ENCODE data around the gene TBX10. TPM values are rescaled to one million over a fixed set of nuclear protein-coding genes. Genes with fewer than 3 reads are reported as not detected.
"Not testable (repeated sequence)": the region's sequence is repeated elsewhere in the genome, so short reads cannot be mapped to it uniquely, and the experiment has no call there.

Gene TBX10
- total RNA-seq, 2 donors from 2014 or later = not detected

DNA sequence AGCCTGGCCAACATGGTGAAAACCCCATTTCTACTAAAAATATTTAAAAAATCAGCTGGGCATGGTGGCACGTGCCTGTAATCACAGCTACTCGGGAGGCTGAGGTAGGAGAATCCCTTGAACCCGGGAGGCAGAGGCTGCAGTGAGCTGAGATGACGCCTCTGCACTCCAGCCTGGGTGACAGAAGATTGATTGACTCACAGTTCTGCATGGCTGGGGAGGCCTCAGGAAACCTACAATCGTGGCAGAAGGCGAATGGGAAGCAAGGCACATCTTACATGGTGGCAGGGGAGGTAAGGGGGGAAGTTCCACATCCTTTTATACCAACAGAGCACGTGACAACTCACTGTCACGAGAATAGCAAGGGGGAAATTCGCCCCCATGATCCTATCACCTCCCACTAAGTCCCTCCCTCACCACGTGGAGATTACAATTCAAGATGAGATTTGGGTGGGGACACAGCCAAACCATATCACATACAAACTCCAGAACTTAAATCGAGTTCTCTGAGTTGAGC lies 50.6 kb downstream of the TBX10 start:
- H3K36me3 Mint-ChIP-seq = peaks cover 20% of the 10 kb centered on the region
- not testable (repeated sequence) for H3K9me3 Mint-ChIP-seq; DNase-seq (ENCODE audit: low spot score); ATAC-seq; H3K27ac Mint-ChIP-seq; H3K27me3 Mint-ChIP-seq; H3K4me3 Mint-ChIP-seq
- peaks cover 32 to 33% of the 10 kb centered on the region in 2 donors for H3K4me1 Mint-ChIP-seq (ENCODE audit: low read depth in 2 of 2)

DNA sequence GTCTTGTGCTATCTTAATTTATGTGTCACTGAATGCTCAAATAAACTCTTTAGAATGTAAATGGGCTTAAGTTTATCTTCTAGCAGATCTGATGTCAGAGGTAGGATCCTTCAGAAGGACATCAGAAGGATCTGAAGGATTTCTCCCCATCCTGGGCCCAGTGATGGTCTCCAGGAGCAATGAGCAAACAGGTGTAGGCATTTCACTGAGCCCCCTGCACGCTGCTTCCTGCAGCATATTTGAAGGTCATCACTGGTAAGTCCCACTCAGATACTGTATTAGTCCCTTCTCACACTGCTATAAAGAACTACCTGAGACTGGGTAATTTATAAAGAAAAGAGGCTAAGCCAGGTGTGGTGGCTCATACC lies 51.4 kb downstream of the TBX10 start:
- Mint-ChIP-seq H3K4me3 (no peak overlapping the region), H3K27ac (no peak overlapping the region), H3K9me3 (no peaks in the 10 kb centered on the region), H3K27me3 (no peaks in the 10 kb centered on the region), H3K36me3 (peaks cover 20% of the 10 kb centered on the region), H3K4me1 (ENCODE audit: low read depth in 2 of 2) (peaks cover 36 to 37% of the 10 kb centered on the region in 2 donors)
- ATAC-seq (no peak), DNase-seq (ENCODE audit: low spot score) (no peak)

- Mint-ChIP-seq H3K27ac (peak overlapping the region; percentile 52 to 58), H3K4me3 (no peak overlapping the region), H3K36me3 (peaks cover 20% of the 10 kb centered on the region), H3K9me3 (no peaks in the 10 kb centered on the region), H3K4me1 (ENCODE audit: low read depth in 2 of 2) (peaks cover 46 to 50% of the 10 kb centered on the region in 2 donors), H3K27me3 (no peaks in the 10 kb centered on the region)
- no peak for DNase-seq (ENCODE audit: low spot score)
- ATAC-seq = no peak
These were observed 52.9 kb downstream of the TBX10 start for GRCh38 chr11:67586568-67587250.

- H3K27ac Mint-ChIP-seq = peak overlapping the region; percentile 52 to 58
- H3K4me1 Mint-ChIP-seq (ENCODE audit: low read depth in 2 of 2) = peaks cover 46 to 50% of the 10 kb centered on the region in 2 donors
- H3K36me3 Mint-ChIP-seq = peaks cover 20% of the 10 kb centered on the region
- DNase-seq (ENCODE audit: low spot score) = no peak
- ATAC-seq = no peak
- H3K9me3 Mint-ChIP-seq = no peaks in the 10 kb centered on the region
- no peaks in the 10 kb centered on the region for H3K27me3 Mint-ChIP-seq
- peak overlapping the region; percentile 73 for H3K4me3 Mint-ChIP-seq
These were observed 53.7 kb downstream of the TBX10 start for GRCh38 chr11:67585911-67586310.

GRCh38 chr11:67584881-67585873 lies 54.4 kb downstream of the TBX10 start:
- Mint-ChIP-seq H3K36me3 (peaks cover 20% of the 10 kb centered on the region), H3K9me3 (no peaks in the 10 kb centered on the region), H3K27ac (peak overlapping the region; percentile 52 to 58), H3K4me3 (peak overlapping the region; percentile 73), H3K27me3 (no peaks in the 10 kb centered on the region), H3K4me1 (ENCODE audit: low read depth in 2 of 2) (peaks cover 51 to 55% of the 10 kb centered on the region in 2 donors)
- no peak for ATAC-seq
- no peak for DNase-seq (ENCODE audit: low spot score)

DNA sequence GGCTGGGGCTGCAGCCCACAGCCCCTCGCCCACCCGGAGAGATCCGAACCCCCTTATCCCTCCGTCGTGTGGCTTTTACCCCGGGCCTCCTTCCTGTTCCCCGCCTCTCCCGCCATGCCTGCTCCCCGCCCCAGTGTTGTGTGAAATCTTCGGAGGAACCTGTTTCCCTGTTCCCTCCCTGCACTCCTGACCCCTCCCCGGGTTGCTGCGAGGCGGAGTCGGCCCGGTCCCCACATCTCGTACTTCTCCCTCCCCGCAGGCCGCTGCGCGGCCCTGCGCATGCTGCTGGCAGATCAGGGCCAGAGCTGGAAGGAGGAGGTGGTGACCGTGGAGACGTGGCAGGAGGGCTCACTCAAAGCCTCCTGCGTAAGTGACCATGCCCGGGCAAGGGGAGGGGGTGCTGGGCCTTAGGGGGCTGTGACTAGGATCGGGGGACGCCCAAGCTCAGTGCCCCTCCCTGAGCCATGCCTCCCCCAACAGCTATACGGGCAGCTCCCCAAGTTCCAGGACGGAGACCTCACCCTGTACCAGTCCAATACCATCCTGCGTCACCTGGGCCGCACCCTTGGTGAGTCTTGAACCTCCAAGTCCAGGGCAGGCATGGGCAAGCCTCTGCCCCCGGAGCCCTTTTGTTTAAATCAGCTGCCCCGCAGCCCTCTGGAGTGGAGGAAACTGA lies 55.2 kb downstream of the TBX10 start:
- H3K4me3 Mint-ChIP-seq = peak overlapping the region; percentile 73
- H3K27me3 Mint-ChIP-seq = no peaks in the 10 kb centered on the region
- H3K36me3 Mint-ChIP-seq = peaks cover 20% of the 10 kb centered on the region
- H3K27ac Mint-ChIP-seq = peak overlapping the region; percentile 52 to 58
- H3K4me1 Mint-ChIP-seq (ENCODE audit: low read depth in 2 of 2) = peaks cover 58 to 63% of the 10 kb centered on the region in 2 donors
- peak; percentile 2 to 34 for ATAC-seq
- no peaks in the 10 kb centered on the region for H3K9me3 Mint-ChIP-seq
- no peak for DNase-seq (ENCODE audit: low spot score)

DNA sequence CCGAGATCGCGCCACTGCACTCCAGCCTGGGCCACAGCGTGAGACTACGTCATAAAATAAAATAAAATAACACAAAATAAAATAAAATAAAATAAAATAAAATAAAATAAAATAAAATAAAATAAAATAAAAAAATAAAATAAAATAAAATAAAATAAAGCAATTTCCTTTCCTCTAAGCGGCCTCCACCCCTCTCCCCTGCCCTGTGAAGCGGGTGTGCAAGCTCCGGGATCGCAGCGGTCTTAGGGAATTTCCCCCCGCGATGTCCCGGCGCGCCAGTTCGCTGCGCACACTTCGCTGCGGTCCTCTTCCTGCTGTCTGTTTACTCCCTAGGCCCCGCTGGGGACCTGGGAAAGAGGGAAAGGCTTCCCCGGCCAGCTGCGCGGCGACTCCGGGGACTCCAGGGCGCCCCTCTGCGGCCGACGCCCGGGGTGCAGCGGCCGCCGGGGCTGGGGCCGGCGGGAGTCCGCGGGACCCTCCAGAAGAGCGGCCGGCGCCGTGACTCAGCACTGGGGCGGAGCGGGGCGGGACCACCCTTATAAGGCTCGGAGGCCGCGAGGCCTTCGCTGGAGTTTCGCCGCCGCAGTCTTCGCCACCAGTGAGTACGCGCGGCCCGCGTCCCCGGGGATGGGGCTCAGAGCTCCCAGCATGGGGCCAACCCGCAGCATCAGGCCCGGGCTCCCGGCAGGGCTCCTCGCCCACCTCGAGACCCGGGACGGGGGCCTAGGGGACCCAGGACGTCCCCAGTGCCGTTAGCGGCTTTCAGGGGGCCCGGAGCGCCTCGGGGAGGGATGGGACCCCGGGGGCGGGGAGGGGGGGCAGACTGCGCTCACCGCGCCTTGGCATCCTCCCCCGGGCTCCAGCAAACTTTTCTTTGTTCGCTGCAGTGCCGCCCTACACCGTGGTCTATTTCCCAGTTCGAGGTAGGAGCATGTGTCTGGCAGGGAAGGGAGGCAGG lies 56.0 kb downstream of the TBX10 start, which contains the start of gene GSTP1:
Gene GSTP1 (plus strand): TSS at position 566 of the 958 bp plus-strand sequence. CDS start 32 bp downstream, at position 598.
- Mint-ChIP-seq H3K4me3 (peak within 1 kb of the TSS; percentile 92), H3K36me3 (peaks cover 20% of the 10 kb centered on the region), H3K27me3 (no peaks in the 10 kb centered on the region), H3K27ac (peak within 1 kb of the TSS; percentile 58 to 78), H3K4me1 (ENCODE audit: low read depth in 2 of 2) (peaks cover 62 to 68% of the 10 kb centered on the region in 2 donors), H3K9me3 (no peaks in the 10 kb centered on the region)
- peak; percentile 91 for DNase-seq (ENCODE audit: low spot score)
- peak; percentile 96 to 97 for ATAC-seq

- Mint-ChIP-seq H3K36me3 (peaks cover 13% of the 10 kb centered on the region), H3K27ac (peak overlapping the region; percentile 58 to 78), H3K4me3 (peak overlapping the region; percentile 92), H3K4me1 (ENCODE audit: low read depth in 2 of 2) (peaks cover 55 to 56% of the 10 kb centered on the region in 2 donors), H3K27me3 (no peaks in the 10 kb centered on the region), H3K9me3 (no peaks in the 10 kb centered on the region)
- DNase-seq (ENCODE audit: low spot score) (no peak), ATAC-seq (no peak)
These were observed 57.6 kb downstream of the TBX10 start for GRCh38 chr11:67582011-67582410.

- peaks cover 8% of the 10 kb centered on the region for H3K36me3 Mint-ChIP-seq
- H3K27me3 Mint-ChIP-seq = no peaks in the 10 kb centered on the region
- peaks cover 49 to 51% of the 10 kb centered on the region in 2 donors for H3K4me1 Mint-ChIP-seq (ENCODE audit: low read depth in 2 of 2)
- DNase-seq (ENCODE audit: low spot score) (no peak), ATAC-seq (no peak)
- H3K27ac Mint-ChIP-seq = peak overlapping the region in 1 of 2 donors; percentile 78
- no peaks in the 10 kb centered on the region for H3K9me3 Mint-ChIP-seq
- H3K4me3 Mint-ChIP-seq = no peak overlapping the region
These were observed 58.1 kb downstream of the TBX10 start for GRCh38 chr11:67581469-67581868.

Other genes with a start within 250 kb of the TBX10 start
- gene RAD9A, start 247.8 kb downstream of the TBX10 start, total RNA-seq = 10 to 100 TPM; 25.9 to 47.8 TPM
- 100 to 1,000 TPM; 317 to 378 TPM for gene PPP1CA, start 237.9 kb downstream of the TBX10 start, total RNA-seq
- gene TBC1D10C, start 235.7 kb downstream of the TBX10 start, total RNA-seq = 10 to 100 TPM; 79.5 to 88.8 TPM
- 1 to 10 TPM; 2.3 to 4.9 TPM for gene CARNS1, start 224.1 kb downstream of the TBX10 start, total RNA-seq
- gene RPS6KB2, start 211.3 kb downstream of the TBX10 start, total RNA-seq = 100 to 1,000 TPM in 1 of 2 donors, 10 to 100 TPM in 1; 95.8 to 112 TPM
- gene PTPRCAP, start 202.1 kb downstream of the TBX10 start, total RNA-seq = 100 to 1,000 TPM; 198 to 266 TPM
- gene CORO1B, start 196.3 kb downstream of the TBX10 start, total RNA-seq = 10 to 100 TPM; 24.1 to 29.0 TPM
- not detected for gene GPR152, start 187.0 kb downstream of the TBX10 start, total RNA-seq
- gene CABP4, start 184.4 kb downstream of the TBX10 start, total RNA-seq = 1 to 10 TPM; 1.4 to 2.2 TPM
- 10 to 100 TPM; 30.7 to 39.1 TPM for gene TMEM134, start 170.5 kb downstream of the TBX10 start, total RNA-seq
- 100 to 1,000 TPM; 120 to 140 TPM for gene AIP, start 156.7 kb downstream of the TBX10 start, total RNA-seq
- 100 to 1,000 TPM in 1 of 2 donors, 10 to 100 TPM in 1; 66.0 to 174 TPM for gene PITPNM1, start 134.4 kb downstream of the TBX10 start, total RNA-seq
- gene CDK2AP2, start 131.6 kb downstream of the TBX10 start, total RNA-seq = 100 to 1,000 TPM in 1 of 2 donors, 10 to 100 TPM in 1; 92.6 to 103 TPM
- gene CABP2, start 116.3 kb downstream of the TBX10 start, total RNA-seq = not detected
- gene GSTP1, start 56.0 kb downstream of the TBX10 start, total RNA-seq = 100 to 1,000 TPM; 539 to 557 TPM
- gene NDUFV1, start 32.8 kb downstream of the TBX10 start, total RNA-seq = 100 to 1,000 TPM; 246 to 381 TPM
- 10 to 100 TPM in 1 of 2 donors, 1 to 10 TPM in 1; 9.9 to 11.5 TPM for gene NUDT8, start 9.8 kb downstream of the TBX10 start, total RNA-seq
- not detected for gene ACY3, start 11.0 kb upstream of the TBX10 start, total RNA-seq
- gene ALDH3B2, start 34.9 kb upstream of the TBX10 start, total RNA-seq = not detected